SU-DHL-6 (cell line): ENCODE measurements around the gene GDF7.

Source experiments
- H2AFZ ChIP-seq: fragments of 200-600 bp; sonication (generic); 2 replicates; pipeline ENCODE4 v1.6.1; 2014; ENCODE audit warnings: low read depth, mild to moderate bottlenecking, moderate library complexity, mixed read lengths, antibody characterized with exemption, low read length; ENCODE audit not compliant: severe bottlenecking
- H3F3A ChIP-seq: fragments of 200-600 bp; shearing (Covaris generic); 2 replicates; pipeline ENCODE4 v1.6.0; 2016; ENCODE audit warnings: antibody characterized with exemption, mild to moderate bottlenecking; ENCODE audit not compliant: insufficient read depth
- H3K27ac ChIP-seq: fragments of 200-600 bp; sonication (generic); 2 replicates; pipeline ENCODE4 v1.5.1; 2016; ENCODE audit warnings: low read depth, mild to moderate bottlenecking, low read length, moderate library complexity, mixed read lengths
- H3K27me3 ChIP-seq: fragments of 200-600 bp; sonication (generic), shearing (Covaris generic); 2 replicates; pipeline ENCODE4 v1.6.0; 2014; ENCODE audit warnings: mild to moderate bottlenecking, low read length
- H3K36me3 ChIP-seq: fragments of 200-600 bp; sonication (generic); 2 replicates; pipeline ENCODE4 v1.6.1; 2014; ENCODE audit warnings: mild to moderate bottlenecking, low read length, mixed read lengths
- H3K4me2 ChIP-seq: fragments of 300-600, 200-600 bp; shearing (Covaris generic), sonication (generic); 2 replicates; pipeline ENCODE4 v1.6.0; 2014; ENCODE audit warnings: low read length, low read depth, mild to moderate bottlenecking; ENCODE audit not compliant: poor library complexity, severe bottlenecking
- H3K4me3 ChIP-seq: fragments of 200-600 bp; sonication (generic); 2 replicates; pipeline ENCODE4 v1.5.1; 2014; ENCODE audit warnings: antibody characterized with exemption, low read length, mild to moderate bottlenecking, mixed read lengths; ENCODE audit not compliant: insufficient read depth, poor library complexity, severe bottlenecking
- H3K79me2 ChIP-seq: fragments of 200-600 bp; sonication (generic); 2 replicates; pipeline ENCODE4 v1.6.1; 2014; ENCODE audit warnings: mild to moderate bottlenecking, low read length, moderate library complexity; ENCODE audit not compliant: insufficient read depth
- H3K9ac ChIP-seq: fragments of 200-600 bp; sonication (generic); 2 replicates; pipeline ENCODE4 v1.7.0; 2014; ENCODE audit warnings: mild to moderate bottlenecking, low read length
- H3K9me2 ChIP-seq: fragments of 200-600 bp; sonication (generic); replicated peaks from 2 replicates; pipeline ENCODE4 v1.6.1; 2014; ENCODE audit warnings: low read length; ENCODE audit not compliant: insufficient read depth
- H3K9me3 ChIP-seq: fragments of 200-600 bp; sonication (generic); 2 replicates; pipeline ENCODE4 v1.6.1; 2014; ENCODE audit warnings: low read length, mixed read lengths; ENCODE audit not compliant: insufficient read depth
- H4K20me1 ChIP-seq: fragments of 200-600 bp; sonication (generic); 2 replicates; pipeline ENCODE4 v1.6.1; 2014; ENCODE audit warnings: low read depth, mild to moderate bottlenecking, antibody characterized with exemption, low read length, moderate library complexity, mixed read lengths
- EZH2phosphoT487 ChIP-seq: fragments of 200-600 bp; sonication (generic), shearing (Covaris generic); conservative IDR thresholded peaks from 2 replicates; pipeline ENCODE4 v1.6.1; 2018; ENCODE audit warnings: mild to moderate bottlenecking, antibody characterized with exemption, low read length, moderate library complexity, mixed read lengths
- TF ChIP-seq, protein P1 (sequence below): fragments of 200-600 bp; sonication (generic); IDR thresholded peaks from one replicate; pipeline ENCODE4 v1.5.1; 2017; ENCODE audit warnings: antibody characterized with exemption, mild to moderate bottlenecking, low read length, moderate library complexity; ENCODE audit not compliant: insufficient read depth, poor library complexity, severe bottlenecking

The GDF7 gene

DNA sequence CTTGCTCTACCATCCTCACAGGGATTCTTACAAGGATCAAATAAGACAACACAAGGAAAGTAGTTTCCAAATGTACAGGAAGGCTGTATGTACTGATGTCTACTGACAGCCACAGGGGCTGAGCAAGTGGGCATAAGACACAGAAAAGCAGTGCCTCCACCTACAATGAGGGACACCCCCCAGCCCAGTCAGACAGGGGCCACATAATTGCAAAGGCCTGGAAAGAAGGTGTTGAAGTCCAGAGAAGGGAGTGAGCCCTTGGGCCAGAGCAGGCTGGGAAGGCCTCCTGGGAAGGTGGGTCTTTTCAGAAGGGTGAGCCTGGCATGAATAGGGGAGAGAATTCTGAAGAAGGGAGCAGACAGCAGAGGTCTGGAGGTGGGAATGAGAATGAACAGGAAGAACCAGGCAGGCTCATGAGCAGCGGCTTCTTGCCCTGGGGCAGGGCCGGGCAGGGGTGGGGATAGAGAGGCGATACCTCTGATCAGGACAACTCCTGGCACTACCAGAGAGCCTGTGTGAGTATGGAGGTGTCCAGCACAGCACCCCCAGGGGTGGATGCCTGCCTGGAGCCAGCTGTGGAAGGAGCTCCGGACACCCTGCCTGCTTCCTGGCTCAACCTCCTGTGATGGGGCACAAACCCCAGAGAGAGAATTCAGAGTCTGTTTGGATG, 46.1 kb upstream of the GDF7 start:
- Histone ChIP-seq H3K79me2 (no peaks in the 10 kb centered on the region), H2AFZ (no peak overlapping the region), H4K20me1 (no peaks in the 10 kb centered on the region), H3K36me3 (no peaks in the 10 kb centered on the region), H3K9me2 (no peaks in the 10 kb centered on the region), H3K27me3 (no peaks in the 10 kb centered on the region), H3K4me3 (no peak overlapping the region), H3K4me2 (no peak overlapping the region), H3K27ac (no peak overlapping the region), H3K9ac (no peak overlapping the region), H3K9me3 (no peaks in the 10 kb centered on the region), H3F3A (no peaks in the 10 kb centered on the region)
- TF ChIP-seq, protein P1, sequence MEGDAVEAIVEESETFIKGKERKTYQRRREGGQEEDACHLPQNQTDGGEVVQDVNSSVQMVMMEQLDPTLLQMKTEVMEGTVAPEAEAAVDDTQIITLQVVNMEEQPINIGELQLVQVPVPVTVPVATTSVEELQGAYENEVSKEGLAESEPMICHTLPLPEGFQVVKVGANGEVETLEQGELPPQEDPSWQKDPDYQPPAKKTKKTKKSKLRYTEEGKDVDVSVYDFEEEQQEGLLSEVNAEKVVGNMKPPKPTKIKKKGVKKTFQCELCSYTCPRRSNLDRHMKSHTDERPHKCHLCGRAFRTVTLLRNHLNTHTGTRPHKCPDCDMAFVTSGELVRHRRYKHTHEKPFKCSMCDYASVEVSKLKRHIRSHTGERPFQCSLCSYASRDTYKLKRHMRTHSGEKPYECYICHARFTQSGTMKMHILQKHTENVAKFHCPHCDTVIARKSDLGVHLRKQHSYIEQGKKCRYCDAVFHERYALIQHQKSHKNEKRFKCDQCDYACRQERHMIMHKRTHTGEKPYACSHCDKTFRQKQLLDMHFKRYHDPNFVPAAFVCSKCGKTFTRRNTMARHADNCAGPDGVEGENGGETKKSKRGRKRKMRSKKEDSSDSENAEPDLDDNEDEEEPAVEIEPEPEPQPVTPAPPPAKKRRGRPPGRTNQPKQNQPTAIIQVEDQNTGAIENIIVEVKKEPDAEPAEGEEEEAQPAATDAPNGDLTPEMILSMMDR = no peak
- TF ChIP-seq EZH2phosphoT487 = no peak

DNA sequence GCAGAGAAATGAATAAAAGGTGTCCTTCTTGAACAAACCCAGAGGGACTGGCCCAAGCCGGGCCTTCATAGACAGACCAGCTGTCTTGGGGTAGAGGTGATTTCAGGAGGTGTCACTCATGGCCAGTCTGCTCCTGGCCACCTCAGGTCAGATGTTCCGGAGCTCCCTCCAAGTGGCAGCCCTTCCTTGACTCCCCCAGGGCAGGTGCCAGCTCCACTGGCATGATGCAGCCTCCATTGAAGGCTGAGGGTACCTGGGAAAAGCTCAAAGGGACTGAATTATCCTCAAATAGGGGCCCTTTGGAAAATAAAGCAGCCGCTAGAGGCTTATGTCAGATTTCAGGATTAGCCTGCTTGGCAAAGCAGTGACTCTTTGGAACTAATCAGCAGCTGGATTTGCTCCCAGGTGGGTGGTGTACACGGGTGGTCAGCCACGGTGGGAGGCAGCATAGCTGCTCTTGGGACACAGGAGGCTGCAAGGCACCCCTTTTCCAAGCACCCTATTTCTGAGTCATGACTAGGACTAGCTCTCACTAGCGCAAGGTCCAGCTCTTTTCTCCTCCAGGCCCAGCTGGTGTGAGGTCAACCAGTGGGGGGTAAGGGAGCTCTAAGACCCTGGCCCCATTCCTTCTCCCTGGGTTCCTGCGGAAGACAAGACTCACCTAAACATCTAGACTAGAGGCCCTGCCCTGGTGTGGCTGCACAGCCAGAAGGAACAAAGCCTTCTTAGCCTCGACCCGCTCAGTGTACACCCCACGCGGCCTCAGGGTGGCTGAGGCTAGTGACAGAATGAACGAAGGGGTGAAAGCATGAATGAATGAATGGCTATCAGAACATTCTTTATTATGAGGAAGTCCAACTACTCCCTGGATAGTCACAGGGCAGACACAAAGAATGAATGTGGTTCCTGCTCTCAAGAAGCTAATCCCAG, 45.3 kb upstream of the GDF7 start:
- Histone ChIP-seq H3K9me3 (no peaks in the 10 kb centered on the region), H3K4me3 (no peak overlapping the region), H3F3A (no peaks in the 10 kb centered on the region), H3K9ac (no peak overlapping the region), H3K9me2 (no peaks in the 10 kb centered on the region), H4K20me1 (no peaks in the 10 kb centered on the region), H3K4me2 (no peak overlapping the region), H3K79me2 (no peaks in the 10 kb centered on the region), H2AFZ (no peak overlapping the region), H3K27me3 (no peaks in the 10 kb centered on the region), H3K36me3 (no peaks in the 10 kb centered on the region), H3K27ac (no peak overlapping the region)
- no peak for TF ChIP-seq EZH2phosphoT487
- TF ChIP-seq, protein P1 = no peak

DNA sequence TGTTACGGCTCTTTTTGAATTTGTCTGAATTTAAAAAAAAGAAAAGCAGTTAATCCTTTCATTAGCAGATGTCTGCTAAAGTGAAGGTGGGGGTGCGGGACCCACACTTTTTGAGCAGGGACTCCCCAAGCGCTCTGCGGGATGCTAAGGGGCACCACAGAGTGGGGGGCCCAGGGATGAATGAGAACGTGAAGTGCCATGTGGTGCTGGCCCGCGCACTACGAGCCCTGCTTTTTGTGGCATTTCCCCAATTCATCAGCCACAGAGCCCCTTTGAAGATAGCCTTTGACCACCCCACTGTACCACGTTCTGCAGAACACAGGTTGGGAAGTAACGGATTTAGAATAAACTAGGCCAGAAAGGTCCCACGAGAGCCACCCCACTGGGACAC, 44.7 kb upstream of the GDF7 start:
- no peak for TF ChIP-seq EZH2phosphoT487
- TF ChIP-seq, protein P1 = no peak
- Histone ChIP-seq H3K79me2 (no peaks in the 10 kb centered on the region), H2AFZ (no peak overlapping the region), H3K9ac (no peak overlapping the region), H3K27ac (no peak overlapping the region), H3K4me2 (no peak overlapping the region), H3K36me3 (no peaks in the 10 kb centered on the region), H3K27me3 (no peaks in the 10 kb centered on the region), H3K9me3 (no peaks in the 10 kb centered on the region), H3K9me2 (no peaks in the 10 kb centered on the region), H4K20me1 (no peaks in the 10 kb centered on the region), H3F3A (no peaks in the 10 kb centered on the region), H3K4me3 (no peak overlapping the region)
